Measurements from ENCODE around the gene MLXIP. TPM values are rescaled to one million over a fixed set of nuclear protein-coding genes. Genes with fewer than 3 reads are reported as not detected.

MLXIP gene
- total RNA-seq, 4 donors from 2014 or later, result 99.5 to 302 (median 151) TPM

DNA sequence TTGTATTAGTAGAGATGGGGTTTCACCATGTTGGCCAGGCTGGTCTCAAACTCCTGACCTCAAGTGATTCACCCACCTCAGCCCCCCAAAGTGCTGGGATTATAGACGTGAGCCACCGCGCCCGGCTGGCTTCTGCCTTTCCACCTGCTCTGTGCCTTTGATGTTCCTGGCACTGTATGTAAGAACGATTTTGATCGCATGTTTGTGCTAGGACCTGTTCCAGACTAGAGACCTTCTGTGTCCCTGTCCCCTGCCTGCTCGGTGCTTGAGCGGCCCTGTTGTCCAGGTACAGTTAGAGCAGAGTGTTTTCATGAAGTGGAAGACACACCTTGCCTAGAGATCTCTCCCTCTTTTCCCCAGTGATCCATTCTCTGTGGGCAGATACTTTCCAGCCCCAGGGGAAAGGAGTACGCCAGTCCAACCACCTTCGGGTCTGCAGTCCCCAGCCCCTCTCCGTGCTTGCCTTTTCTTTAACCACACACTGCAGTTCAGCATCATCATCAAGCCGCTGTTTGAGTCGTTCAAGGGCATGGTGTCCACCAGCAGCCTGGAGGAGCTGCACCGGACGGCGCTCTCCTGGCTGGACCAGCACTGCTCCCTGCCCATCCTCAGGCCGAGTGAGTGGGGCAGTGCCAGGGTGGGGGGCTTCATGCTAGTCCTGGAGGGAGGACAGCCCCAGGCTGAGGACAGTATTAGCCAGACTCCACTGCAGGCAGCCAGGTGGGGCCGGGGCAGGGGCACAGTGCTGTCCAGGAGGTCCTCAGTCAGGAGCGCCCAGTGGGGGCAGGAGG is 62.1 kb downstream of the MLXIP start:
- Histone ChIP-seq H3K27me3 (no peaks in the 10 kb centered on the region), H3K36me3 (peaks cover 0 to 64% (median 33%) of the 10 kb centered on the region in 4 donors), H3K9me3 (no peaks in the 10 kb centered on the region), H3K27ac (no peak overlapping the region), H3K4me3 (no peak overlapping the region), H3K4me1 (no peaks in the 10 kb centered on the region)
- in situ Hi-C loops (cut with MboI; ENCODE audit: low pct_ligation_motif_present in 1 of 4, low pct_unique_long_range_greater_than_20kb in 1 of 4, low sequenced_read_pairs in 3 of 4), result no loop called here
- TF ChIP-seq POLR2AphosphoS5 (IDR thresholded peaks at IDR 0.05), result no peak
- TF ChIP-seq EP300 (IDR thresholded peaks at IDR 0.05; ENCODE audit: low read depth), result no peak
- TF ChIP-seq POLR2A (IDR thresholded peaks at IDR 0.05), result no peak
- TF ChIP-seq, protein P1, sequence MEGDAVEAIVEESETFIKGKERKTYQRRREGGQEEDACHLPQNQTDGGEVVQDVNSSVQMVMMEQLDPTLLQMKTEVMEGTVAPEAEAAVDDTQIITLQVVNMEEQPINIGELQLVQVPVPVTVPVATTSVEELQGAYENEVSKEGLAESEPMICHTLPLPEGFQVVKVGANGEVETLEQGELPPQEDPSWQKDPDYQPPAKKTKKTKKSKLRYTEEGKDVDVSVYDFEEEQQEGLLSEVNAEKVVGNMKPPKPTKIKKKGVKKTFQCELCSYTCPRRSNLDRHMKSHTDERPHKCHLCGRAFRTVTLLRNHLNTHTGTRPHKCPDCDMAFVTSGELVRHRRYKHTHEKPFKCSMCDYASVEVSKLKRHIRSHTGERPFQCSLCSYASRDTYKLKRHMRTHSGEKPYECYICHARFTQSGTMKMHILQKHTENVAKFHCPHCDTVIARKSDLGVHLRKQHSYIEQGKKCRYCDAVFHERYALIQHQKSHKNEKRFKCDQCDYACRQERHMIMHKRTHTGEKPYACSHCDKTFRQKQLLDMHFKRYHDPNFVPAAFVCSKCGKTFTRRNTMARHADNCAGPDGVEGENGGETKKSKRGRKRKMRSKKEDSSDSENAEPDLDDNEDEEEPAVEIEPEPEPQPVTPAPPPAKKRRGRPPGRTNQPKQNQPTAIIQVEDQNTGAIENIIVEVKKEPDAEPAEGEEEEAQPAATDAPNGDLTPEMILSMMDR (IDR thresholded peaks at IDR 0.05), result no peak
- intact Hi-C loops (cut with DNase I; ENCODE audit: low total_unique reads), result no loop called here
- DNase-seq, result no peak
- WGBS, 2 donors (ENCODE audit: low coverage in 1 of 2), result 94 to 100% methylated on average over 3 to 19 of the region's 19 CpGs

DNA sequence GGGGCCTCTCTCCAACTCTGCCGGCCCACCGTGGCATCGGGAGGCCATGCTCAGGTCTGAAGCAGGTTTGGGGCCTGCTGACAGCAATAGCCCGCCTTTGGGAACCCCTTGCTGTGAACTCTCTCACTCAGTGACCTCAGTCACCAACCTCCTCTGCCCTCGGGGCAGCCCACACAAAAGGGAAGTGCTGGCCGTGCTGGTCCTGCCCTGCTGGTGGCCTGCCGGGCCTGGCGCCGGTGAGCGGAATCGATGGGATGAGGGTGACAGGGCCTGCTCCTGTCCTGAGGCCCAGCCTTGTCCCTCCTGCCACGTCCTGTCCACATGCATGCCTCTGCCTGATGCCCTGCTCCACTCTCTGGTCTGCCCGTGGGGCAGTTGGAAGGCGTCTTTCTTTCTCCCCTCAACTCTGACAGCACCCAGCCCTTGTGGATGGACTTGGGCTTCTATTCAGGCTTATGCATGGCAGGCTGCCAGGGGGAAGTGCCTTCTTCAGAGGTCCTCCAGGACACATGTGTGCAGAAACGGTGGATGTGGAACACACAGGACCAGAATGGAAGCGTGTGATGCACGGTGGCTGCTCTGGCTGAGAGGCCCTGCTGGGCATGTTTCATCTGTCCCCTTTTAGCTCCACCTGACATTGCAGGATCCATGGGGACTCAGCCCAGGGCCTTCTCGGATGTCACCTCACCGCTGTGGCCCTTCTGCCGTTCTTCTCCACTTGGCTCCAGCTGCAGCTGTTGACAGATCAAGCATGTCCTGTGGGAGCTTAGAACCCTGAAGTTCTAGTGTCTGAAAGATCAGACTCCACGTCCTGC is 63.6 kb downstream of the MLXIP start:
- WGBS, 2 donors (ENCODE audit: low coverage in 1 of 2), result 81 to 93% methylated on average over 3 to 18 of the region's 21 CpGs
- H3K36me3 ChIP-seq, result peaks cover 0 to 53% (median 33%) of the 10 kb centered on the region in 4 donors
- H3K9me3 ChIP-seq, result no peaks in the 10 kb centered on the region
- TF ChIP-seq POLR2AphosphoS5 (IDR thresholded peaks at IDR 0.05), result no peak
- H3K4me1 ChIP-seq, result no peaks in the 10 kb centered on the region
- H3K27ac ChIP-seq, result no peak overlapping the region
- H3K4me3 ChIP-seq, result no peak overlapping the region
- in situ Hi-C loops (cut with MboI; ENCODE audit: low pct_ligation_motif_present in 1 of 4, low pct_unique_long_range_greater_than_20kb in 1 of 4, low sequenced_read_pairs in 3 of 4) (no loop called here), intact Hi-C loops (cut with DNase I; ENCODE audit: low total_unique reads) (no loop called here)
- no peak for DNase-seq
- no peaks in the 10 kb centered on the region for H3K27me3 ChIP-seq

DNA sequence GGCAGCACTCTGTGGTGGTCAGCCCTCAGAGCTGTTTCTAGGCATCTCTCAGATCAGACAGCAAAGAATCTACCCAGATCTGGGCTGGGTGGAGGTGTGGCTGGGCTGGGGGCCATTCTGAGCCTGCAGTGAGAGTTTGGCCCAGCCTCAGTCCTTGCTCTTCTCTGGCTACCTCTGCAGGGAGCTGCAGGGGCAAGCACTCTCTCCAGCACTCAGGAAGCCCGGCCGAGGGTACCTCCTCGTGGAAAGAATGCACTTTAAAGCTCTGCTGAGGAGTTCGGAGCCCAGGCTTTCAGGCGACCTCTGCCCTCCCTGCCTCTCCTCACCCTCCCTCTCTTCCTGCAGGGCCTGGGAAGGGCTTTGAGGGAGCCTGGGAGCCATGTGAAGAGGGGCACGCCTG is 64.3 kb downstream of the MLXIP start:
- Histone ChIP-seq H3K9me3 (no peaks in the 10 kb centered on the region), H3K4me1 (no peaks in the 10 kb centered on the region), H3K27ac (no peak overlapping the region), H3K27me3 (no peaks in the 10 kb centered on the region), H3K4me3 (no peak overlapping the region), H3K36me3 (peaks cover 0 to 47% (median 33%) of the 10 kb centered on the region in 4 donors)
- intact Hi-C loops (cut with DNase I; ENCODE audit: low total_unique reads) (no loop called here), in situ Hi-C loops (cut with MboI; ENCODE audit: low pct_ligation_motif_present in 1 of 4, low pct_unique_long_range_greater_than_20kb in 1 of 4, low sequenced_read_pairs in 3 of 4) (no loop called here)
- 75% methylated on average over 6 of the region's 6 CpGs; no CpG with 5 or more reads in 1 of the 2 donors for WGBS, 2 donors (ENCODE audit: low coverage in 1 of 2)
- DNase-seq, result no peak
- TF ChIP-seq EP300 (IDR thresholded peaks at IDR 0.05; ENCODE audit: low read depth) (no peak), POLR2AphosphoS5 (IDR thresholded peaks at IDR 0.05) (no peak), POLR2A (IDR thresholded peaks at IDR 0.05) (no peak)
- TF ChIP-seq, protein P1 (IDR thresholded peaks at IDR 0.05), result no peak

DNA sequence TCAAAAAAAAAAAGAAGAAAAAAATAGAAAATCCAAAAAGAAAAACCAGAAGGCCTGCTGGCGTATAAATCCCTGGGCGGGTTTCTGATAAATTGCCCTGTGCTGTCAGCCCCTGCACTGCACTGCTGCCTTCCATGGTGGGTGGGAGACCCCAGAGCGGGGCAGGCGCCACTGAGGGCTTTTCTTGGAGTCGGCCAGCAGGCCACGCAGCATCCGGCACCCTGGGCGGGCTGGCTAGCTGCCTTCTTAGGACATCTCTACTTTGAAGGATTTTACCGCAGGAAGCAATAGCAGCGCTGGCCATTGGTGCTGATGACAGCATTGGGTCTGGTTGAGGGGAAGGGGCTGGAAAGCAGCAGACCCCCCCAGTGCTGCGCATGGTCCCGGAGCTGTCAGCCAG is 66.3 kb downstream of the MLXIP start:
- intact Hi-C loops (cut with DNase I; ENCODE audit: low total_unique reads) (no loop called here), in situ Hi-C loops (cut with MboI; ENCODE audit: low pct_ligation_motif_present in 1 of 4, low pct_unique_long_range_greater_than_20kb in 1 of 4, low sequenced_read_pairs in 3 of 4) (no loop called here)
- no peak for DNase-seq
- H3K27me3 ChIP-seq, result no peaks in the 10 kb centered on the region
- H3K4me1 ChIP-seq, result no peaks in the 10 kb centered on the region
- TF ChIP-seq POLR2A (IDR thresholded peaks at IDR 0.05) (no peak), POLR2AphosphoS5 (IDR thresholded peaks at IDR 0.05) (no peak)
- TF ChIP-seq, protein P1 (IDR thresholded peaks at IDR 0.05), result no peak
- H3K36me3 ChIP-seq, result peaks cover 0 to 31% (median 21%) of the 10 kb centered on the region in 4 donors
- H3K27ac ChIP-seq, result no peak overlapping the region
- no peaks in the 10 kb centered on the region for H3K9me3 ChIP-seq
- WGBS, 2 donors (ENCODE audit: low coverage in 1 of 2), result 94 to 100% methylated on average over 2 to 12 of the region's 12 CpGs
- no peak overlapping the region for H3K4me3 ChIP-seq

Data from transverse colon (tissue), 4 donors.